Glomerular visceral epithelial cell (primary cell): ENCODE data around the gene HSD17B12.

Experiments
- DNase-seq: peaks from one replicate; pipeline ENCODE4 v3.0.0-alpha.2; 2016; ENCODE audit errors: extremely low spot score

Gene HSD17B12

GRCh38 chr11:43866520-43866919 is 186.0 kb downstream of the HSD17B12 start:
- no peak for DNase-seq

DNA sequence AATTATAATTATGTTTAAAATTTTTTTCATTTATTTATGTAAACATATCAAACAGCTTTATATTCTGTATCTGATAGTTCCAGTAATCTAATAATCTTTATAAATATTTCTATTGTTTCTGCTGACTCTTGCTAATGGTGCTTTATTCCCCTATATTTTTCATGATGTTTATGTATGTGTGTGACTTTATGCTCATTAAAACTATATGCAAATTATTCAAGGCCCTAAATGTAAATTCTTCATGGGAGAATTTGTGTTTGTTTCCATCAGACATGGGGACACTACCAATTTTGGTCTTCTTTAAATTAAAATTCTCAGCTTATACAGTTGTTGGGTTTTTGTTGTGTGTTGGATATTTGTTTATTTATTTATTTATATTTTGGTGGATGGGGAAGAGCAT is 186.4 kb downstream of the HSD17B12 start:
- DNase-seq = no peak

GRCh38 chr11:43868852-43869567 is 188.5 kb downstream of the HSD17B12 start:
- DNase-seq = peak; percentile 65

- DNase-seq = no peak
Measured at GRCh38 chr11:43871051-43871450, 190.5 kb downstream of the HSD17B12 start.

GRCh38 chr11:43872995-43873394 is 192.5 kb downstream of the HSD17B12 start:
- no peak for DNase-seq

GRCh38 chr11:43874078-43874477 is 193.5 kb downstream of the HSD17B12 start:
- DNase-seq = no peak

- DNase-seq = no peak
Measured at GRCh38 chr11:43874738-43875137, 194.2 kb downstream of the HSD17B12 start.

- DNase-seq = no peak
Measured at GRCh38 chr11:43879789-43880639, 199.5 kb downstream of the HSD17B12 start.

DNA sequence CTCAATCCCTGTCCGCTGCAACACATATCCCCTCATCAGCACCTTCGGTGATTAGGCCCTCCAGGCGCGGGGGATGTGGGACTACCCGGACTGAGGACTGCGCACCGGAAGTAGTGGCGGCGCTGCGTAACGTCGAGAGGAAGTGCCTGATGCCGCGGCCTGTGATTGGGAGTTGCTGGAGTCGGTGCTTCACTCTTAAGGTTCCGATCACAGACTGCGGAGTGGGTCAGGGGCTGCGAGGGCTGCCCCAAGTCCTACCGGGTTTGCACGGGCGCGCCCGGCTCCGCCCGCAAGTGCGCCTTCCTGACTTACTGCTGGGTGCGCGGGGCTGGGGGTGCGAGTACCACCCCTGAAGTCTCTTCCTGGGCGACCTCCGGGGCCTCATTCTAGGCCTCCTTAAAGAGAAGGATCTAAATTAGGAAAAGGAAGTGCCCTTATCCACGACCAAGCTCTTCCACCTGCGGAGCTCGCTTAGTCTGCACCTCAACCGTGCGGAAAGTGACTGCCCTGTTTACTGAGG is 200.2 kb downstream of the HSD17B12 start, which contains the start of gene ALKBH3:
ALKBH3 (plus strand) TSS at position 192 of the 520 bp plus-strand sequence. CDS start 1,822 bp downstream, outside the sequence.
- DNase-seq = peak; percentile 90

GRCh38 chr11:43892851-43893250 is 212.3 kb downstream of the HSD17B12 start:
- DNase-seq = no peak

DNA sequence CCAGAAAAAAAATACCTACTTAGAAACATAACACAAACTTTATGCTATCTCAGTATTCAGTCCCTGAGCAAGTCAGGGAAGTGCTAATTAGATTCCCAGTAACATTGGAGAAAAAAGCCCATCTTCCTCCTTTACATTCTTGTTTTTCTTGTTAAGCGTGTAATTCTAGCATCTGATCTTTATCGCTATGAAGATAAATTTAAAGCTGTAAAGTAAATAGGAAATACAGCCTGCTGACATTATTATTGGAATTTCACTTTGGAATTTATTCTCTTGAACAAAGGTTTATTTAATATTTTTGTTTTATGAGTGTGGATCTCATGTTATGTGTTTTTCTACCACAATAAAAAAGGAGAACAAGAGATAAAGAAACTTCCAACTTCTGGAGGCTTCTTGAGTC is 214.0 kb downstream of the HSD17B12 start:
- DNase-seq = no peak

DNA sequence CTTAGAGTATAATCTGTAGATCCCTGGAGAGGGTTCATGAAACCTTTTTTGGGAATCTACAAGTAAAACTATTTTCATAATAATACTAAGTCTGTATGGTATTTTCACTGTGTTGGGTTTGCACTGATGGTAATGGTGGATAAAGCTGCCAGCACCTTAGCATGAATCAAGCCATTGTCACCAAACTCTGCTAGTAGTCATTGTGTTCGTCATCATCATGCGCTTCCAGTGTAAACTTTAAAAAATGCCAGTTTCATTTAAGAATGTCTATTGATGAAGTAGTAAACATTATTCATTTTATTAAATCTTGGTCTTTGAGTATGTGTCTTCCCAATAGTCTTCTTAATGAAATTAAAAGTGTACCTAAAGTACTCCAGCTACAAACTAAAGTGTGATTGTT is 215.1 kb downstream of the HSD17B12 start:
- DNase-seq = no peak

GRCh38 chr11:43898574-43898973 is 218.0 kb downstream of the HSD17B12 start:
- no peak for DNase-seq

DNA sequence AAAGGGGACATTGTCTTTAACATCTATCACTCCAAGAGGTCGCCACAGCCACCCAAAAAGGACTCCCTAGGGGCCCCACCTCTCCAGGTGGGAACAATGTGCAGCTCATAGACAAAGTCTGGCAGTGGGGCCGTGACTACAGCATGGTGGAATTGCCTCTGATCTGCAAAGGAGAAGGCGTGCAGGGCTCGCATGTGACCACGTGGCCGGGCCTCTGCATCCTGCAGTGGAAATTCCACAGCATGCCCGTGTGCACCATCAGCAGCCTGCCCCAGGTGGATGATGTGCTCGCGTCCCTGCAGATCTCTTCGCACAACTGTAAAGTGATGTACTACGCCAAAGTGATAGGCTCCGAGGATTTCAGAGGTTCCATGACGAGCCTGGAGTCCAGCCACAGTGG is 218.6 kb downstream of the HSD17B12 start:
- no peak for DNase-seq

DNA sequence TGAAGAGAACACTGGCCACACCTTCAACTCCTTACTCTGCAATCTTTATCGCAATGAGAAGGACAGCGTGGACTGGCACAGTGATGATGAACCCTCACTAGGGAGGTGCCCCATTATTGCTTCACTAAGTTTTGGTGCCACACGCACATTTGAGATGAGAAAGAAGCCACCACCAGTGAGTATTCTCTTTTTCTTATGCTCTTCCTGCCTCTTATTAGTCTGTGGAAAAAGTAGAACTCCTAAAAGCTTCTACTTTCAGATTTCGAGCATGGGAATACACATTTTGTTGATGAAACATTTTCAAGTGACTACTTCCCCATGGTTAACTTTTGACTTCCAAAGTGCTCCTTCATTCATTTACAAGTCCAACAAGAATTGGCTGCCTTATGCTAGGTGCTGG is 221.0 kb downstream of the HSD17B12 start:
- DNase-seq = no peak

- no peak for DNase-seq
Measured at GRCh38 chr11:43903078-43903477, 222.5 kb downstream of the HSD17B12 start.

DNA sequence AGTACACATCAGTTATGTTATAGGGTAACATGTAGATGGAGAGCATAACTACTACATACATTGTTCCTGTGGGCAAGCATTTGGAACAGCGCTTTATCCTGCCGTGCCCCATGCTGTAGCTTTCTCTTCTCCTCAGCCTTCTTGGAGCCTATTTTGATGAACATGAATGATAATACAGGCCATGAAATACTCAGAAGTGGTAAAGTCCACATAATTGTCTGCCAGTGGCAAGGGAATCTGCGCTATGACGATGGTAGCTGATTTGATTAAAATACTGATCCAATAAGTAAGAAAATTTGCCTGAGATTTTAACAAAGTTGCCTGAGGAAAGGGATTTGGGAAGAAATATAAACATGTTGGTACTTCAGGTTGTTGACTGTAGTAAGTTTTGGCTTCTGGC is 223.4 kb downstream of the HSD17B12 start:
- no peak for DNase-seq

DNA sequence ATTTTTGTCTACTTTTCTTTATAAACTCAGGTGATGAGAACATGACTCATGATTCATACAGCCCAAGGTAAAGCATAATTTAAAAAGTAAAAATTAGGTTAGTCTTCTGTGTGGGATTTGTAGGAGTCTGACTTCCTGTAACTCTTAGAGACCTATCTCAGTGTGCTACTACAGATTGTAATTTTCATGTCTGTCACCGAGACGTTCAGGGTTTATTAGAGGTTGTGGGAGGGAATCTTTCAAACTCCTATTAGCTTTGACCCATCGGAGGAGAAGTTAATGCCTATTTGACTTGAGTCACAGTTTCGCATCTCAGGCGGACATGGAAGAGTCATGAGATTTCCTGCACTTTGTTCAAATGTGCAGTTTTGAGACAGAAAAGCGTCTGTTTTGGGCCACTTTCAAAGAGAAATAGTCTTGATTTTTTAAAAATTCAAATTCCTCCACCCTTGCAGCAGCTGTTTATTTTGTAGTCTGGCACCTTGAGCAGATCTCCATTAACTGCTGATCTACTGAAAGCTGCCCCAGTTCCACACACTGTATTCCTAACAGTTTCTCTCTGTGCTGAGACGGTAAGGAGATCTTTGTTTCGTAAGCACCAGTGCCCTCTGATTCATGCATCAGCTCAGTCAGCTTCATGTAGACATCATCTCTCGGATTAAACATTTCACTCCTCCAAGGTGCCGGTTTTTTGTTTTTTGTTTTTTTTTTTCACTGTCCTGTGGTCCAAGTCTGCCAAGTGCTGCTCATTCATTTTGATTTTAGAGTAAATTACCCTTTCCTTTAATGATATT is 224.4 kb downstream of the HSD17B12 start:
- no peak for DNase-seq

DNA sequence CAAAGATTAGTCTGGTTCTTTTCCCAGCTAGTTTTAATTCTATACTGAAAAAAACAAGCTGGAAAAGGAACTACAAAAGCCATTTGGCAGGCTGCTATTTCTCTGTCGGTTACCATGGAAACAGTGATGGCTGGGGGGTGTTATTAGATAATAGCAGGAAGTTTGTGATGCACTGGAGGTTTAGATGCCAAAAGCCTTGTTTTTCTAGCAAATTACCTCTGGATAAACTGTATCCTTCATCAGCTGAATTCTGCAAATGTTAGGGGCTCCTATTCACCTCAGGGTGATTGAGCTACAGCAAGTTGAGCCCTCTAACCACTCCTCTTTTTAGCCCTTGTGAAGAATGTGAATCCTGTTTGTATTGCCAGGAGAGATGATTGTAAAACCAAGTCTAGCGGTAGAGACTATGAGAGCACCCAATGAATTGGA is 225.3 kb downstream of the HSD17B12 start:
- no peak for DNase-seq
